HG03196 (cell line): ENCODE data around the gene FAM193A.
"Not testable (repeated sequence)": the region's sequence is repeated elsewhere in the genome, so short reads cannot be mapped to it uniquely, and the experiment has no call there.

Experiments used
- ATAC-seq: cut with Tn5 transposase; IDR thresholded peaks from one replicate; pipeline ENCODE4 v1.9.1; 2021; ENCODE audit not compliant: unreplicated experiment

The FAM193A gene

DNA sequence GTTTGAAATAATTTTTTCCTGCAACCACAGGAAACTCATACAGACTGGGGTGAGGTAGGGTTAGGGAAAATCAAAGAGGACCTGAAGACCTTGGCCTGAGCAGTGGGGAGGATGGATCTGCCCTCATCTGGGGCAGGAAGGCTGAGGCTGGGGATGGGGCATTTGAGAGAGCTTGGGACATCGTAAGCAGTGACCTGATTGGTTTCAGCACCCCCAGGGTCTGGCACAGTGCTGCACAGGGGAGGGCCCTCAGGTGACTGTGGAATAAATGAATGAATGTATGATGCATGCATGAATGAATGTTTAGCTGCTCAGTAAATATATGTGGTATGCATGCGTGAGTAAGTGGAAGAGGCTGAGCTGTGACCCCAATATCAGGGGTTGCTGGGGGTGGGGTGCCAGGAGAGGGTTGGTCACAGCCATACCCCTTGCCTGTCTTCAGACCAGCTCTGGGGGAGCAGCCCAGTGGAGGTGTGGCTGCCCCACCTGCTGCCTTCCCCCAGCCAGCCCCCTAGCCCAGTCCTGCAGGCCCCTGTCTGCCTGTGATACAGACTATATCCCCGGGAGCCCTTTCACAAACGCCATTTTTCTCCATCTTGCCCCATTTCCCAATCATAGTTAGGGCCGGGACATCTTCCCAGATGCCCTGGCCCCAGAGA, 230.7 kb downstream of the FAM193A start:
- no peak for ATAC-seq

DNA sequence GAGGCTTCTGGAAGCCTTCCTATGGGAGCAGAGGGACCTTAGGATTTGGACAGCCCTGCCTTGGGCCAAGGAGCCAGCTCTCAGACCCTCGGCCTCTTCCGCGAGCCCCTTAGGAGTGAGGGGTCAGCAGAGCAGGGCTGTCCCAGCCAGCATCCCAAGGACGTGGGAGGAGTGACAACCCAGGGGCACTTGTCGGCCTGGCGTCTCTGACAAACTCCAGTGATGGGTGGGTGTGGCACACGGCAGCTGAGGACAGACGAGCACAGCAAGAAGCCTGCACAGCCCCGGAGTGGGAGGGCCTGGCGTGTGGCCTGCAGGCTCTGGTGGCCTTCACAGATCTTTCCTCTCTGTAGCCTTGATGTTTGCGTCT, 231.2 kb downstream of the FAM193A start:
- ATAC-seq = no peak

DNA sequence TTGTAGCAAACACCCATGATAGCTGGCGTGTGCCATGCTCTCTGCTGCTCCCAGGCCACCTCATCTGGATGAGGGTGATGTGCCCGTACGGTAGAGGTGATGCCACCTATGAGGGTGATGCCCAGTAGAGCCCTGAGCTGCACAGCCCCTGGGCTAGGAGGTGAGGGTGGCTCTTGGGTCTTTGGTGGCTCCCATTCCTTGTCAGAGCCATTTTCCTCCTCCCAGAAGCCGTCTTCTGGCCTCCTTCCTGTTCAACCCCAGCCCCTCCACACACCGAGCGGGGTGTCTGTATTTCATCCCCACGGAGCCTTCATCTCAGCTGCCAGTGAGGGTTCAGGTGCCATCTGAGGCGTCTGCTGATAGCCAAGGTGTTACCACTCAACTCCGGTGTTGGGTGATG, 231.7 kb downstream of the FAM193A start:
- no peak for ATAC-seq

- ATAC-seq = no peak
Measured at GRCh38 chr4:2768921-2769336, 232.5 kb downstream of the FAM193A start.

- ATAC-seq = no peak
Measured at GRCh38 chr4:2771264-2771663, 234.8 kb downstream of the FAM193A start.

GRCh38 chr4:2780643-2781042, 244.2 kb downstream of the FAM193A start:
- not testable (repeated sequence) for ATAC-seq

DNA sequence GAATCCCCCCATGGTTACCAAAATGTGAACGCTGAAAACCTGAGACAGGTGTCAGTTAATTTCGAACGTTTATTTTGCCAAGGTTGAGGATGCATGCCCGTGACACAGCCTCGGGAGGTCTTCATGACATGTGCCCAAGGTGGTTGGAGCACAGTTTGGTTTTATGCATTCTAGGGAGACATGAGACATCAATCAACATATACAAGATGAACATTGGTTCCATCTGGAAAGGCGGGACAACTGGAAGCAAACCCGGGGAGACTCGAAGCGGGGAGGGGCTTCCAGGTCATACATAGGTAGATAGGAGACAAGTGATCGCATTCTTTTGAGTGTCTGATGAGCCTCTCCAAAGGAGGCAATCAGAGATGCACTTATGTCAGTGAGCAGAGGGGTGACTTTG, 245.5 kb downstream of the FAM193A start:
- no peak for ATAC-seq
